ENCODE data around the gene GUCA2B.

Gene GUCA2B

GRCh38 chr1:42189931-42190853 is 37.0 kb downstream of the GUCA2B start:
- DNase-seq (ENCODE audit: low spot score): no peak

- no peak for DNase-seq (ENCODE audit: low spot score)
Measured at GRCh38 chr1:42191319-42191718, 38.1 kb downstream of the GUCA2B start.

GRCh38 chr1:42192106-42192505 is 38.9 kb downstream of the GUCA2B start:
- no peak for DNase-seq (ENCODE audit: low spot score)

- no peak for DNase-seq (ENCODE audit: low spot score)
Measured at GRCh38 chr1:42195841-42196240, 42.6 kb downstream of the GUCA2B start.

- no peak for DNase-seq (ENCODE audit: low spot score)
Measured at GRCh38 chr1:42198251-42198650, 45.0 kb downstream of the GUCA2B start.

- no peak for DNase-seq (ENCODE audit: low spot score)
Measured at GRCh38 chr1:42201986-42202385, 48.8 kb downstream of the GUCA2B start.

Data from HuH-7.5 (cell line).